GM18951 (cell line): ENCODE data around the gene GSTM2.
"Not testable (repeated sequence)": the region's sequence is repeated elsewhere in the genome, so short reads cannot be mapped to it uniquely, and the experiment has no call there.

Experiments
- POLR2A ChIP-seq: IDR thresholded peaks from 4 replicates; pipeline ENCODE4 v1.6.1; 2011; ENCODE audit warnings: mild to moderate bottlenecking; ENCODE audit not compliant: insufficient read length, insufficient read depth; ENCODE audit errors: extremely low read depth
- in situ Hi-C: fragments of 300-500 bp; cut with MboI; formaldehyde crosslinking; loops from one replicate; pipeline ENCODE4 v1.12.0; 2022; ENCODE audit warnings: low sequenced_read_pairs, mixed read lengths, inconsistent platforms; ENCODE audit not compliant: unreplicated experiment

The GSTM2 gene

GRCh38 chr1:109644670-109645069 is 23.2 kb upstream of the GSTM2 start:
- in situ Hi-C loops, result loop anchor here (5.0 kb wide), 2 partner anchors 102 to 128 kb away; no protein-coding TSS in a partner anchor
- no peak for TF ChIP-seq POLR2A

GRCh38 chr1:109649491-109649914 is 18.4 kb upstream of the GSTM2 start:
- in situ Hi-C loops, result no loop called here

GRCh38 chr1:109650609-109651008 is 17.2 kb upstream of the GSTM2 start:
- in situ Hi-C loops, result loop anchor here (10.0 kb wide), 1 partner anchor 334 kb away; the partner anchor contains the start of gene AHCYL1

More at GRCh38 chr1:109649491-109649914, 18.4 kb upstream of the GSTM2 start:
- TF ChIP-seq POLR2A, result no peak

GRCh38 chr1:109652402-109652801 is 15.5 kb upstream of the GSTM2 start:
- no peak for TF ChIP-seq POLR2A
- in situ Hi-C loops, result loop anchor here (10.0 kb wide), 1 partner anchor 332 kb away; the partner anchor contains the start of gene AHCYL1

More at GRCh38 chr1:109650609-109651008, 17.2 kb upstream of the GSTM2 start:
- TF ChIP-seq POLR2A, result no peak

- TF ChIP-seq POLR2A, result no peak
- in situ Hi-C loops, result loop anchor here (10.0 kb wide), 1 partner anchor 331 kb away; the partner anchor contains the start of gene AHCYL1
Measured at GRCh38 chr1:109653306-109653705, 14.6 kb upstream of the GSTM2 start.

GRCh38 chr1:109654519-109654918 is 13.3 kb upstream of the GSTM2 start:
- TF ChIP-seq POLR2A, result no peak
- in situ Hi-C loops, result loop anchor here (10.0 kb wide), 1 partner anchor 330 kb away; the partner anchor contains the start of gene AHCYL1

GRCh38 chr1:109655615-109656519 is 12.0 kb upstream of the GSTM2 start, which contains the start of gene GSTM4:
TSS of gene GSTM4 (plus strand) at chr1:109656099. CDS start at chr1:109656390, 291 bp downstream.
- peak; percentile 64 for TF ChIP-seq POLR2A
- in situ Hi-C loops, result loop anchor here (10.0 kb wide), 1 partner anchor 329 kb away; the partner anchor contains the start of gene AHCYL1

GRCh38 chr1:109657395-109657794 is 10.5 kb upstream of the GSTM2 start:
- TF ChIP-seq POLR2A, result no peak
- in situ Hi-C loops, result loop anchor here (10.0 kb wide), 1 partner anchor 327 kb away; the partner anchor contains the start of gene AHCYL1

GRCh38 chr1:109657970-109658369 is 9.9 kb upstream of the GSTM2 start:
- in situ Hi-C loops, result loop anchor here (10.0 kb wide), 1 partner anchor 327 kb away; the partner anchor contains the start of gene AHCYL1
- no peak for TF ChIP-seq POLR2A

GRCh38 chr1:109658533-109659042 is 9.3 kb upstream of the GSTM2 start:
- no peak for TF ChIP-seq POLR2A
- in situ Hi-C loops, result loop anchor here (10.0 kb wide), 1 partner anchor 326 kb away; the partner anchor contains the start of gene AHCYL1

GRCh38 chr1:109659145-109659544 is 8.7 kb upstream of the GSTM2 start:
- in situ Hi-C loops, result loop anchor here (10.0 kb wide), 1 partner anchor 326 kb away; the partner anchor contains the start of gene AHCYL1
- TF ChIP-seq POLR2A, result no peak

GRCh38 chr1:109659997-109660690 is 7.7 kb upstream of the GSTM2 start:
- no peak for TF ChIP-seq POLR2A
- in situ Hi-C loops, result loop anchor here (10.0 kb wide), 1 partner anchor 325 kb away; the partner anchor contains the start of gene AHCYL1

- in situ Hi-C loops, result not testable (repeated sequence)
Measured at GRCh38 chr1:109660691-109661026, 7.2 kb upstream of the GSTM2 start.
